OCI-LY3 (cell line): ENCODE results near the gene TTLL11.

Experiments
- EZH2phosphoT487 ChIP-seq: fragments of 200-600 bp; shearing (Covaris generic); IDR thresholded peaks from 2 replicates; pipeline ENCODE4 v1.6.1; 2018; ENCODE audit warnings: antibody characterized with exemption, mixed run types, low read depth
- TF ChIP-seq, protein P1 (sequence below): fragments of 200-600, 300-600 bp; sonication (generic); IDR thresholded peaks from 2 replicates; pipeline ENCODE4 v1.5.1; 2014; ENCODE audit warnings: antibody characterized with exemption, low read length, low read depth

- TF ChIP-seq, protein P1, sequence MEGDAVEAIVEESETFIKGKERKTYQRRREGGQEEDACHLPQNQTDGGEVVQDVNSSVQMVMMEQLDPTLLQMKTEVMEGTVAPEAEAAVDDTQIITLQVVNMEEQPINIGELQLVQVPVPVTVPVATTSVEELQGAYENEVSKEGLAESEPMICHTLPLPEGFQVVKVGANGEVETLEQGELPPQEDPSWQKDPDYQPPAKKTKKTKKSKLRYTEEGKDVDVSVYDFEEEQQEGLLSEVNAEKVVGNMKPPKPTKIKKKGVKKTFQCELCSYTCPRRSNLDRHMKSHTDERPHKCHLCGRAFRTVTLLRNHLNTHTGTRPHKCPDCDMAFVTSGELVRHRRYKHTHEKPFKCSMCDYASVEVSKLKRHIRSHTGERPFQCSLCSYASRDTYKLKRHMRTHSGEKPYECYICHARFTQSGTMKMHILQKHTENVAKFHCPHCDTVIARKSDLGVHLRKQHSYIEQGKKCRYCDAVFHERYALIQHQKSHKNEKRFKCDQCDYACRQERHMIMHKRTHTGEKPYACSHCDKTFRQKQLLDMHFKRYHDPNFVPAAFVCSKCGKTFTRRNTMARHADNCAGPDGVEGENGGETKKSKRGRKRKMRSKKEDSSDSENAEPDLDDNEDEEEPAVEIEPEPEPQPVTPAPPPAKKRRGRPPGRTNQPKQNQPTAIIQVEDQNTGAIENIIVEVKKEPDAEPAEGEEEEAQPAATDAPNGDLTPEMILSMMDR, result peak; percentile 83
- TF ChIP-seq EZH2phosphoT487, result no peak
Measured at GRCh38 chr9:121992571-121993212, 100.4 kb downstream of the TTLL11 start.
